ENCODE data around the gene HMGN4. TPM values are rescaled to one million over a fixed set of nuclear protein-coding genes. Genes with fewer than 3 reads are reported as not detected.

The HMGN4 gene
- polyA plus RNA-seq, 1 of the 3 experiments (the other 2 are of a cell fraction): 76.3 TPM

DNA sequence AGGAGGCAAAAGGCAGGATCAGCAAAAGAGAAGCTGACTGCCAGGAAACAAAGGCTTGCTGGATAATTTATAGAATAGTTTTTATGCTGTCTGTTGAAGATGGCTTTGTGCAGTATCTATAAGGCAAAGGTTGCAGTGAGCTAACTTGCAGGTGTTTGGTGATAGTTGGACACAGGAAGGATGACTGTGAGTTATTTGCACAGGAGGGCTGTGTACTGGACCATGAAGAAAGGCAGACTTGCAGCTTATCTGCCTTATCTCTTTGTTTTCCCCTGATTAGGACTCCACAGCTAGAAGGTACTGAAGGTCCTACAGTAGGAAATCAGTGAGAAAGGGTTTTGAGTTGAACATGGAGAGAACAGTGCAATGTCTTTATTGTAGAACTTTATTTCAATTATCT is 36.0 kb upstream of the HMGN4 start (continued):
- TF ChIP-seq, protein P1, sequence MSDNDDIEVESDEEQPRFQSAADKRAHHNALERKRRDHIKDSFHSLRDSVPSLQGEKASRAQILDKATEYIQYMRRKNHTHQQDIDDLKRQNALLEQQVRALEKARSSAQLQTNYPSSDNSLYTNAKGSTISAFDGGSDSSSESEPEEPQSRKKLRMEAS (IDR thresholded peaks at IDR 0.05; ENCODE audit: low read depth): no peak
- no peak for TF ChIP-seq SIN3A (IDR thresholded peaks at IDR 0.05; ENCODE audit: borderline replicate concordance, low read depth, low read length)
- TF ChIP-seq GABPA (IDR thresholded peaks at IDR 0.05; ENCODE audit: low read depth): no peak
- TF ChIP-seq TCF12 (IDR thresholded peaks at IDR 0.05): no peak
- TF ChIP-seq NFIC (IDR thresholded peaks at IDR 0.05; ENCODE audit: borderline replicate concordance): no peak
- TF ChIP-seq EP300 (IDR thresholded peaks at IDR 0.05; ENCODE audit: borderline replicate concordance in 1 of 2, low read depth in 1 of 2, low read length in 1 of 2): no peak
- TF ChIP-seq POLR2AphosphoS5 (IDR thresholded peaks at IDR 0.05; ENCODE audit: low read depth, low read length): no peak

GRCh38 chr6:26502626-26503025 is 35.5 kb upstream of the HMGN4 start:
- Histone ChIP-seq H3F3A (replicated peaks; ENCODE audit: insufficient read depth) (no peaks in the 10 kb centered on the region), H3K27me3 (ENCODE audit: insufficient read depth) (peaks cover 14% of the 10 kb centered on the region), H3K4me2 (no peak overlapping the region), H2AFZ (ENCODE audit: low read depth) (no peak overlapping the region), H3K9ac (no peak overlapping the region), H3K36me3 (replicated peaks in 1 of 2; ENCODE audit: control insufficient read depth in 1 of 2, insufficient read depth in 2 of 2, low read length in 1 of 2) (no peaks in the 10 kb centered on the region), H4K20me1 (ENCODE audit: insufficient read depth) (no peaks in the 10 kb centered on the region), H3K4me1 (ENCODE audit: control insufficient read depth in 1 of 2, insufficient read depth in 2 of 2, low read depth in 1 of 2, low read length in 1 of 2) (peaks cover 0 to 6% of the 10 kb centered on the region in 2 experiments; a peak in 1 of 4 replicates), H3K4me3 (ENCODE audit: low read depth in 2 of 2, low read length in 1 of 2) (no peak overlapping the region), H3K79me2 (ENCODE audit: insufficient read depth) (no peaks in the 10 kb centered on the region), H3K9me2 (no peaks in the 10 kb centered on the region), H3K27ac (ENCODE audit: low read depth in 2 of 2, low read length in 1 of 2) (no peak overlapping the region), H3K9me3 (no peaks in the 10 kb centered on the region)
- 87% methylated on average over 3 of the region's 3 CpGs for WGBS (ENCODE audit: low lambda C conversion rate)
- CTCF ChIA-PET: interaction anchor here (0.8 to 3.7 kb wide), 2 partner anchors 8 to 161 kb away, joined by 3 to 19 read pairs; no protein-coding TSS in a partner anchor
- TF ChIP-seq JUND (IDR thresholded peaks at IDR 0.05) (no peak), FOSL2 (IDR thresholded peaks at IDR 0.05; ENCODE audit: borderline replicate concordance, low read depth) (no peak), RAD21 (IDR thresholded peaks at IDR 0.05; ENCODE audit: low read length) (no peak), USF1 (IDR thresholded peaks at IDR 0.05; ENCODE audit: borderline replicate concordance, low read depth) (no peak), GABPA (IDR thresholded peaks at IDR 0.05; ENCODE audit: low read depth) (no peak), FOXJ3 (CRISPR knock-in tag; IDR thresholded peaks at IDR 0.05) (no peak), RCOR1 (IDR thresholded peaks at IDR 0.05; ENCODE audit: low read length) (no peak), ZBTB33 (IDR thresholded peaks at IDR 0.05; ENCODE audit: borderline replicate concordance, low read depth) (no peak), FOXM1 (IDR thresholded peaks at IDR 0.05; ENCODE audit: low read depth) (no peak), RXRA (IDR thresholded peaks at IDR 0.05; ENCODE audit: borderline replicate concordance, low read depth) (no peak), MXI1 (IDR thresholded peaks at IDR 0.05; ENCODE audit: low read depth, low read length) (no peak), TEAD4 (IDR thresholded peaks at IDR 0.05; ENCODE audit: borderline replicate concordance, insufficient read depth) (no peak), ELF1 (IDR thresholded peaks at IDR 0.05) (no peak), CHD2 (IDR thresholded peaks at IDR 0.05; ENCODE audit: low read length, partially characterized antibody) (no peak), EP300 (IDR thresholded peaks at IDR 0.05; ENCODE audit: borderline replicate concordance in 1 of 2, low read depth in 1 of 2, low read length in 1 of 2) (no peak)
- TF ChIP-seq, protein P1 (IDR thresholded peaks at IDR 0.05; ENCODE audit: low read depth): no peak
- TF ChIP-seq, protein P2, sequence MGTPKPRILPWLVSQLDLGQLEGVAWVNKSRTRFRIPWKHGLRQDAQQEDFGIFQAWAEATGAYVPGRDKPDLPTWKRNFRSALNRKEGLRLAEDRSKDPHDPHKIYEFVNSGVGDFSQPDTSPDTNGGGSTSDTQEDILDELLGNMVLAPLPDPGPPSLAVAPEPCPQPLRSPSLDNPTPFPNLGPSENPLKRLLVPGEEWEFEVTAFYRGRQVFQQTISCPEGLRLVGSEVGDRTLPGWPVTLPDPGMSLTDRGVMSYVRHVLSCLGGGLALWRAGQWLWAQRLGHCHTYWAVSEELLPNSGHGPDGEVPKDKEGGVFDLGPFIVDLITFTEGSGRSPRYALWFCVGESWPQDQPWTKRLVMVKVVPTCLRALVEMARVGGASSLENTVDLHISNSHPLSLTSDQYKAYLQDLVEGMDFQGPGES (IDR thresholded peaks at IDR 0.05; ENCODE audit: low read depth, low read length): no peak
- POLR2A ChIA-PET: no interaction called here
- no peak for DNase-seq

Measured in SK-N-SH (cell line).